GM19238 (cell line): ENCODE measurements around the gene TMEM218.
"Not testable (repeated sequence)": the region's sequence is repeated elsewhere in the genome, so short reads cannot be mapped to it uniquely, and the experiment has no call there.

Experiments used
- DNase-seq: peaks from one replicate; pipeline ENCODE4 v3.0.0; 2011; ENCODE audit warnings: low spot score; ENCODE audit not compliant: insufficient read length

Gene TMEM218

GRCh38 chr11:125056931-125057692 lies 54.3 kb downstream of the TMEM218 start:
- no peak for DNase-seq

- not testable (repeated sequence) for DNase-seq
These were observed 55.3 kb downstream of the TMEM218 start for GRCh38 chr11:125056111-125056510.

- no peak for DNase-seq
These were observed 56.2 kb downstream of the TMEM218 start for GRCh38 chr11:125055107-125055715.

GRCh38 chr11:125053167-125053566 lies 58.3 kb downstream of the TMEM218 start:
- DNase-seq = no peak

GRCh38 chr11:125052047-125052446 lies 59.4 kb downstream of the TMEM218 start:
- DNase-seq = no peak

- no peak for DNase-seq
These were observed 62.1 kb downstream of the TMEM218 start for GRCh38 chr11:125049164-125049792.
